ENCODE measurements around the gene HOXB9.

DNA sequence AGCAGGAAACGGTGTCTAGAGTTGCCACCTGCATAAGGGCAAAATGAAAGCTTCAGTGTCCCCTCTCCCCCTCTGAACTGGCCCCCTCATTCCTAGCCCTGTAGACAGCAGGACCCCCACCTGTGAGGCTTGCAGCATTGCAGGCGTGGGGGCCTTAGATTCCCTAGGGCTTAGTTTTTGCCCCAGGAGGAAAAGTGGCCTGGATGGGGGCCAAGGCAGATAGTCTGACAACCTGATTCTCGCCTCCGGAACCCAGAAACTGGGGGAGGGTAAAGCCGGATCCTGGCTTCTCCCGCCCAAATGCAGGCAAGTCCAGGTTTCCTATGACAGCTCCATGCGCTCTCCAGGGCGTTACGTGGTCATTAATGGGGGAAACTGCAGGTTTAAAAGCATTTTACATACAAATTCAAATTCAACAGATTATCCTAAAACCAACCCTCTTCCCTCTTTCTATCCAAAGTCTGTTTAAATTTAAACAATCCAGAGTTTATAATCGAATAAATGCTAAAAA is 20.7 kb downstream of the HOXB9 start:
- TF ChIP-seq POLR2AphosphoS5 (IDR thresholded peaks at IDR 0.05; ENCODE audit: low read depth) (no peak), GABPA (IDR thresholded peaks at IDR 0.05; ENCODE audit: low read depth) (no peak)
- TF ChIP-seq, protein P1, sequence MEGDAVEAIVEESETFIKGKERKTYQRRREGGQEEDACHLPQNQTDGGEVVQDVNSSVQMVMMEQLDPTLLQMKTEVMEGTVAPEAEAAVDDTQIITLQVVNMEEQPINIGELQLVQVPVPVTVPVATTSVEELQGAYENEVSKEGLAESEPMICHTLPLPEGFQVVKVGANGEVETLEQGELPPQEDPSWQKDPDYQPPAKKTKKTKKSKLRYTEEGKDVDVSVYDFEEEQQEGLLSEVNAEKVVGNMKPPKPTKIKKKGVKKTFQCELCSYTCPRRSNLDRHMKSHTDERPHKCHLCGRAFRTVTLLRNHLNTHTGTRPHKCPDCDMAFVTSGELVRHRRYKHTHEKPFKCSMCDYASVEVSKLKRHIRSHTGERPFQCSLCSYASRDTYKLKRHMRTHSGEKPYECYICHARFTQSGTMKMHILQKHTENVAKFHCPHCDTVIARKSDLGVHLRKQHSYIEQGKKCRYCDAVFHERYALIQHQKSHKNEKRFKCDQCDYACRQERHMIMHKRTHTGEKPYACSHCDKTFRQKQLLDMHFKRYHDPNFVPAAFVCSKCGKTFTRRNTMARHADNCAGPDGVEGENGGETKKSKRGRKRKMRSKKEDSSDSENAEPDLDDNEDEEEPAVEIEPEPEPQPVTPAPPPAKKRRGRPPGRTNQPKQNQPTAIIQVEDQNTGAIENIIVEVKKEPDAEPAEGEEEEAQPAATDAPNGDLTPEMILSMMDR (IDR thresholded peaks at IDR 0.05; ENCODE audit: insufficient read depth, low read length), result no peak
- TF ChIP-seq, protein P2, sequence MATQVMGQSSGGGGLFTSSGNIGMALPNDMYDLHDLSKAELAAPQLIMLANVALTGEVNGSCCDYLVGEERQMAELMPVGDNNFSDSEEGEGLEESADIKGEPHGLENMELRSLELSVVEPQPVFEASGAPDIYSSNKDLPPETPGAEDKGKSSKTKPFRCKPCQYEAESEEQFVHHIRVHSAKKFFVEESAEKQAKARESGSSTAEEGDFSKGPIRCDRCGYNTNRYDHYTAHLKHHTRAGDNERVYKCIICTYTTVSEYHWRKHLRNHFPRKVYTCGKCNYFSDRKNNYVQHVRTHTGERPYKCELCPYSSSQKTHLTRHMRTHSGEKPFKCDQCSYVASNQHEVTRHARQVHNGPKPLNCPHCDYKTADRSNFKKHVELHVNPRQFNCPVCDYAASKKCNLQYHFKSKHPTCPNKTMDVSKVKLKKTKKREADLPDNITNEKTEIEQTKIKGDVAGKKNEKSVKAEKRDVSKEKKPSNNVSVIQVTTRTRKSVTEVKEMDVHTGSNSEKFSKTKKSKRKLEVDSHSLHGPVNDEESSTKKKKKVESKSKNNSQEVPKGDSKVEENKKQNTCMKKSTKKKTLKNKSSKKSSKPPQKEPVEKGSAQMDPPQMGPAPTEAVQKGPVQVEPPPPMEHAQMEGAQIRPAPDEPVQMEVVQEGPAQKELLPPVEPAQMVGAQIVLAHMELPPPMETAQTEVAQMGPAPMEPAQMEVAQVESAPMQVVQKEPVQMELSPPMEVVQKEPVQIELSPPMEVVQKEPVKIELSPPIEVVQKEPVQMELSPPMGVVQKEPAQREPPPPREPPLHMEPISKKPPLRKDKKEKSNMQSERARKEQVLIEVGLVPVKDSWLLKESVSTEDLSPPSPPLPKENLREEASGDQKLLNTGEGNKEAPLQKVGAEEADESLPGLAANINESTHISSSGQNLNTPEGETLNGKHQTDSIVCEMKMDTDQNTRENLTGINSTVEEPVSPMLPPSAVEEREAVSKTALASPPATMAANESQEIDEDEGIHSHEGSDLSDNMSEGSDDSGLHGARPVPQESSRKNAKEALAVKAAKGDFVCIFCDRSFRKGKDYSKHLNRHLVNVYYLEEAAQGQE (IDR thresholded peaks at IDR 0.05; ENCODE audit: insufficient replicate concordance, low read depth), result no peak
